ENCODE data around the gene SH2D3C. TPM values are rescaled to one million over a fixed set of nuclear protein-coding genes. Genes with fewer than 3 reads are reported as not detected.

Gene SH2D3C
- total and polyA plus RNA-seq, 9 of the 15 experiments (the other 6 are each of a cell fraction or from before 2014, with no cell fraction given): 0.03 to 1.2 (median 0.22) TPM; not detected in 1

- 0 out of 2 replicates have a peak, but pooled peaks have one; percentile 5 for TF ChIP-seq THRB (CRISPR knock-in tag; conservative IDR thresholded peaks at IDR 0.05)
- TF ChIP-seq, protein P1, sequence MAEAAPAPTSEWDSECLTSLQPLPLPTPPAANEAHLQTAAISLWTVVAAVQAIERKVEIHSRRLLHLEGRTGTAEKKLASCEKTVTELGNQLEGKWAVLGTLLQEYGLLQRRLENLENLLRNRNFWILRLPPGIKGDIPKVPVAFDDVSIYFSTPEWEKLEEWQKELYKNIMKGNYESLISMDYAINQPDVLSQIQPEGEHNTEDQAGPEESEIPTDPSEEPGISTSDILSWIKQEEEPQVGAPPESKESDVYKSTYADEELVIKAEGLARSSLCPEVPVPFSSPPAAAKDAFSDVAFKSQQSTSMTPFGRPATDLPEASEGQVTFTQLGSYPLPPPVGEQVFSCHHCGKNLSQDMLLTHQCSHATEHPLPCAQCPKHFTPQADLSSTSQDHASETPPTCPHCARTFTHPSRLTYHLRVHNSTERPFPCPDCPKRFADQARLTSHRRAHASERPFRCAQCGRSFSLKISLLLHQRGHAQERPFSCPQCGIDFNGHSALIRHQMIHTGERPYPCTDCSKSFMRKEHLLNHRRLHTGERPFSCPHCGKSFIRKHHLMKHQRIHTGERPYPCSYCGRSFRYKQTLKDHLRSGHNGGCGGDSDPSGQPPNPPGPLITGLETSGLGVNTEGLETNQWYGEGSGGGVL (CRISPR knock-in tag; IDR thresholded peaks at IDR 0.05): no peak
- no peak for TF ChIP-seq ZNF197 (CRISPR knock-in tag; IDR thresholded peaks at IDR 0.05; ENCODE audit: low read depth)
- TF ChIP-seq, protein P2, sequence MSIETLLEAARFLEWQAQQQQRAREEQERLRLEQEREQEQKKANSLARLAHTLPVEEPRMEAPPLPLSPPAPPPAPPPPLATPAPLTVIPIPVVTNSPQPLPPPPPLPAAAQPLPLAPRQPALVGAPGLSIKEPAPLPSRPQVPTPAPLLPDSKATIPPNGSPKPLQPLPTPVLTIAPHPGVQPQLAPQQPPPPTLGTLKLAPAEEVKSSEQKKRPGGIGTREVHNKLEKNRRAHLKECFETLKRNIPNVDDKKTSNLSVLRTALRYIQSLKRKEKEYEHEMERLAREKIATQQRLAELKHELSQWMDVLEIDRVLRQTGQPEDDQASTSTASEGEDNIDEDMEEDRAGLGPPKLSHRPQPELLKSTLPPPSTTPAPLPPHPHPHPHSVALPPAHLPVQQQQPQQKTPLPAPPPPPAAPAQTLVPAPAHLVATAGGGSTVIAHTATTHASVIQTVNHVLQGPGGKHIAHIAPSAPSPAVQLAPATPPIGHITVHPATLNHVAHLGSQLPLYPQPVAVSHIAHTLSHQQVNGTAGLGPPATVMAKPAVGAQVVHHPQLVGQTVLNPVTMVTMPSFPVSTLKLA (conservative IDR thresholded peaks at IDR 0.05): peak; percentile 91 to 96
- TF ChIP-seq FOXA1 (IDR thresholded peaks at IDR 0.05; ENCODE audit: borderline replicate concordance): no peak
- no peak for TF ChIP-seq NCOA4 (IDR thresholded peaks at IDR 0.05; ENCODE audit: partially characterized antibody)
- TF ChIP-seq LCOR (CRISPR knock-in tag; IDR thresholded peaks at IDR 0.05): peak; percentile 77; the same call in 1 of the 2 replicates
- no peak for TF ChIP-seq SFPQ (IDR thresholded peaks at IDR 0.05; ENCODE audit: low read depth, low read length)
- no peak for TF ChIP-seq XRCC5 (IDR thresholded peaks at IDR 0.05; ENCODE audit: low read depth, low read length)
- TF ChIP-seq ZNF184 (CRISPR knock-in tag; IDR thresholded peaks at IDR 0.05): no peak
- TF ChIP-seq ZBTB12 (CRISPR knock-in tag; IDR thresholded peaks at IDR 0.05): peak; percentile 93
- no peak for TF ChIP-seq ZNF24 (IDR thresholded peaks at IDR 0.05)
- TF ChIP-seq PREB (CRISPR knock-in tag; IDR thresholded peaks at IDR 0.05): 0 out of 2 replicates have a peak, but pooled peaks have one; percentile 30
Observed at GRCh38 chr9:127715470-127716337, 62.8 kb downstream of the SH2D3C start, which contains the start of the genes PTRH1 and TTC16 (continued).

Measured in K562 (cell line).